Fibroblast of upper back skin (primary cell): ENCODE data around the gene MAGEB17.
"Not testable (repeated sequence)": the region's sequence is repeated elsewhere in the genome, so short reads cannot be mapped to it uniquely, and the experiment has no call there.

Source experiments
- DNase-seq: peaks from one replicate; pipeline ENCODE4 v3.0.0-alpha.2; 2013

The MAGEB17 gene

GRCh38 chrX:16156692-16157331, 10.5 kb upstream of the MAGEB17 start:
- DNase-seq = no peak

DNA sequence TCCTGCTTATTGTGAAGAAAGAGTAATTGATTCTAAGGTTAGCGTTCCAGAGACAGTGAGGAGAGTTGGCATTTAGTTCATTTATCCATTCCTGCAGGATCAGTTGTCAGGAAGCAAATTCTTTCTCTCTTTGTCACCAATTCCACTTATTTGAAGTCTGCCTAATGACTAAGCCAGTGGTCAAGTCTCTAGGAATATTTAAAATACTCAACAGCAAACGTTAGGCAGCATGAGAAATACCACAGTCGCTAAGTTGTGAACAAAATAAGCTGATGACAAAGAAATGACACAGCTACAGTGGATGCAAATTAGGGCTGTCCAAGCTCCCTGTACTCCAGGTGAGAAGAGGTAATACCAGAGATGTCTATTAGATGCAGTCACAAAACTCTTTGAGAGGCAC, 6.6 kb upstream of the MAGEB17 start:
- peak; percentile 92 for DNase-seq

DNA sequence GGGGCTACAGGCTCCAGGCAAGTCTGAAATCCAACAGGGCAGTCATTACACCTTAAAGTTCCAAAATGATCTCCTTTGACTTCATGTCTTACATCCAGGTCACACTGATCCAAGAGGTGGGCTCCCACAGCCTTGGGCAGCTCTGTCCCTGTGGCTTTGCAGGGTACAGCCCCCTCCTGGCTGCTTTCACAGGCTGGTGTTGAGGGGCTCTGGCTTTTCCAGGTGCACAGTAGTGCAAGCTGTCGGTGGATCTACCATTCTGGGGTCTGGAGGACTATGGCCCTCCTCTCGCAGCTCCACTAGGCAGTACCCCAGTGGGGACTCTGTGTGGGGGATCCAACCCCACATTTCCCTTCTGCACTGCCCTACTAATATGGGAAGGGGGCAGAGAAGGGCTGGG, 6.1 kb upstream of the MAGEB17 start:
- DNase-seq = not testable (repeated sequence)

DNA sequence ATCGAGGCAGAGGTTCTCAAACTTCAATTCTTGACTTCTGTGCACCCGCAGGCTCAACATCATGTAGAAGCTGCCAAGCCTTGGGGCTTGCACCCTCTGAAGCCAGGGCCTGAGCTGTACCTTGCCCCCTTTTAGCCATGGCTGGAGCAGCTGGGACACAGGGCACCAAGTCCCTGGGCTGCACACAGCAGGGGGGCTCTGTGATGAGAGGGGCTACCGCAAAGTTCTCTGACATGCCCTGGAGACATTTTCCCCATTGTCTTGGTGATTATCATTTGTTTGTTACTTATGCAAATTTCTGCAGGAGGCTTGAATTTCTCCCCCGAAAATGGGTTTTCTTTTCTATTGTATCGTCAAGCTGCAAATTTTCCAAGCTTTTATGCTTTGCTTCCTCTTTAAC, 4.9 kb upstream of the MAGEB17 start:
- DNase-seq = no peak

- DNase-seq = no peak
These were observed 2.5 kb upstream of the MAGEB17 start for GRCh38 chrX:16164748-16165147.

- DNase-seq = no peak
These were observed 3.8 kb downstream of the MAGEB17 start for GRCh38 chrX:16171039-16171438.

GRCh38 chrX:16171944-16172343, 4.7 kb downstream of the MAGEB17 start:
- DNase-seq = no peak

DNA sequence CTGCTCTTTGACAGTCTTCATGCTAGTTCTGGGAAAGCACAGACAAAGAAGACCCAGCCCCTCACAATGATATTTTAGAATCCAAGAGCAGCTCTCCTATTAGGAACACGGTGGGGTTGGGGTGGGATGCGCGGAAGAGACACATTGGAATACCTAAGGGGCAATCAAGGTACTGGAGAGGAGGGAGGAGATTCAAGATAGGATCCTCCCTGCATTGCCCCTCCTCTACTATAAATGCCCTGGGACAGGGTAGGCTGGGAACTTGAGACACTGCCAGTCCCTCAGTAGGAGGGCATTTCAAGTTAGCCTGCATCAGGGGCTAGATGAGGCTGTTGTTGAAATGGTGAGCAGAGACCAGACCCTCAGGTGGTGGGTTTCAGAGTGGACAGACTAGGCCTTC, 5.1 kb downstream of the MAGEB17 start:
- DNase-seq = no peak

DNA sequence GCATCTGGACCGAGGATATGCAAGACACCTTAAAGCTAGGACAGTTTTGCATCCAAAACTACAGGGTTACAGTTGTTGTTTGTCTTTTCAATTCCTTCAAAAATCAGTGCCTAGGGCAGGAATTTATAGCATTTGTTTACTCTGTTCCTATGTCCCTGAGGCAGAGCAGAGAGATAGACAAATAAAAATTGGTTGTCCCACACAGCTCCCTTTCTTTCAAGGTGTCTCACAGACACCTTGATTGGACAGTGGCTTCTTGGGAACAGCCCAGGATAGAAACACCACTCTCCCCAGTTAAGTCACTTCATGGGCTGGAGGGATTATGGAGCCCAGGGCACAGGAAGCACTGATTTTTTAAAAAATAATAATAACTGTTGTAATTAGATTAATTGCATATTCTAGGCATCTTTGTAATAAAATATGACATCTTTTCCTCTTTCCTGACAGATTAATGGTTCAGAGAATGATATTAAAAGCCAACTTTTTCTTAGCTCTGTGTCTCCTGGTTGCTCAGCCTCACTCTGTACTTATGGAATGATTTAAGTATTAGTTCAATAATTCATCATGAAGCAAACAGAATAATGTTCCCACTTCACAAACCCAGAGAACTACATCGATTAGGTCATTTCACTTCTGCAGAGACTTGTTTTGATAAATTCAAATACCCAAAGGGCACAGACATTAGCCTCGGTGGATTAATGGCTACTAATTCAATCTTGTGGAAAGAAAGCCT, 8.2 kb downstream of the MAGEB17 start:
- no peak for DNase-seq

DNA sequence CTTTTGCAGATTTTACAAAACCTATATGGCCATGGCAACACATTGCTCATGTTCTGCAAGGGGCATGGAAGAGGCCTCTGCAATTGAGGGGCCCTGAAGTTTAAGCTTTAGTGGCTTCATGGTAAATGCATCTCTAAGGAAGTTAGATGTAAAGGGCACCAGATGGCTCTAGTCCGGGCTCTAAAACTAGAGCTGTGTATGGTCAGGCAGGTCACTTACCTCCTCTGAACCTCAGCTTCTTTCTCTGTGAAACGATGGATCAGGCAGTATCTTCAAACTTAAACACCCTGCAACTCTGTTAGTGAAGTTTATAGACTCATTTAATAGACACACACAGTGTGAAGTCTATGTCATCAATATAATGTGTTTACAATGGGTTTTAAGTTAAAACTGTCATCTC, 10.0 kb downstream of the MAGEB17 start:
- DNase-seq = no peak

GRCh38 chrX:16183843-16184242, 16.6 kb downstream of the MAGEB17 start:
- not testable (repeated sequence) for DNase-seq

GRCh38 chrX:16185725-16186136, 18.4 kb downstream of the MAGEB17 start:
- peak; percentile 86 for DNase-seq

GRCh38 chrX:16186380-16187007, 19.2 kb downstream of the MAGEB17 start:
- DNase-seq = no peak

GRCh38 chrX:16187024-16187760, 19.9 kb downstream of the MAGEB17 start:
- DNase-seq = no peak

DNA sequence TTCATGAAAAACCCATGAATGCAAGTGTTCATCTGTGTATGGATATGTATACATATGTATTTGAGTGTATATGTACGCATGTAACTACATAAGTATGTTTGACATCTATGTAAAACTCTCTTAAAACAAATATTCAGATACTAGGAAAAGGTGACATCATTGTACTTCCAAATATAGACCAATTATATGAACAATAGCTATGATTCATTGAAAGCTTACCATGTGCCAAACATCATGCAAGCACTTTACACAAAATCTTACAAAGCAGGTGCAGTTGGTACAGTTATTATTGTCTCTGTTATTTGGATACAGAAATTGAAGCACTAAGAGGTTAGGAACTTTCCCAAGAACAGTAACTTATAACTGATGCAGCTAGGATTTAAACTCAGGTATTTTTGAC, 21.4 kb downstream of the MAGEB17 start:
- DNase-seq = no peak

GRCh38 chrX:16191605-16192004, 24.3 kb downstream of the MAGEB17 start:
- no peak for DNase-seq

DNA sequence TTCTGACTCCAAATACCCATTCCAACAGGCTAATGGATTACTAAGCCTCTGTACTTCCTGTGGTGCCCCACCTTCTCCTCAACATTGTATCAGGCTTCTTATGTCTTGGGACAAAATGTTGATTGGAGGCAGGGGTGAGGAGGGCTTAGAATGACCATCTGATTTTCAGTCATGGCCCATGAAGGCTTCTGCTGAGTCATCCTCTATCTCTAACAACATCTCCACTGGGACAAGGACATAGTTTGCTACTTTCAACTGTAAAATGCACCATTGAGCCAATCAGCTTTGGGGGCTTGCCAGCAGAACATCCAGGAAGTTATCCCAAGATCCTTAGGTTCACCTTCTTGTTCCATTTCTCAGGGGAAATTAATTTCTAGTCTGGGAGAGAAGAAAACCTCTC, 29.5 kb downstream of the MAGEB17 start:
- DNase-seq = no peak

GRCh38 chrX:16199343-16199742, 32.1 kb downstream of the MAGEB17 start:
- DNase-seq = no peak

DNA sequence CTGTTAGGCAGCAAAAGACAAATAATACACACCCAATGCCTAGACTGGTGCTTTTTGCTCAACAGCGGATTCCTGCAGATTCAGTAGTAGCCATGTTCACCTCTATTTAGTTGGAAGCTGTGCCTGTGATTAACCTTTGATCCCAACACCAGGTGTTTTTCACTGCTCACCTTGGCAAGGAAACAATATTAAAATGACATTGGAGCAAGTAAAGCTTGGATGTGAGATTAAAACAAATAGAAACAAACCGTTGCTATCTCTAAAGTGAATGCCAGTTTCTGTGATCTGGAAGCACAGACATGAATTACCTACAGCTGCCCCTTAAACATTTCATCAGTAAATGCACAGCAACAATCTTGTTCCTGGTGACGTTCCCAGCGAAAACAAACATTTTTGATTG, 35.7 kb downstream of the MAGEB17 start:
- DNase-seq = no peak

DNA sequence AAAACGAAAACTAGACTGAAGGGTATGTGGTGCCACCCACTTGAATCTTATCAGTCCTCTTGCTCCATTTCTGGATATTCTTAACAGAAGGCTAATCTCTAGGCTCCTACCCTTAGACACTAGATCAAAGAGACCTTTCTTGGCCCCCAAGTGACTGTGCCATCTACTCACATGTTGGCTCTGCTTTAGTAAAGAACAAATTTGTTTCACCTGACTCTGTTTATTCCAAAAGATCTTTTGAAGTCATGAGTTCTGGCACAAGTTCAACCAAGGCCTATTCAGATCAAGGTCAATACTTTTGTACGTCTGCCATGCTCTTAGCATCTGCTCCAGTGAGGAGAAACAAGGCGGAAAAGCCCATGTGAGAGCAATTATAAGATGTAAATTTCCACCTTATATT, 37.3 kb downstream of the MAGEB17 start:
- no peak for DNase-seq

- no peak for DNase-seq
These were observed 38.6 kb downstream of the MAGEB17 start for GRCh38 chrX:16205840-16206239.

DNA sequence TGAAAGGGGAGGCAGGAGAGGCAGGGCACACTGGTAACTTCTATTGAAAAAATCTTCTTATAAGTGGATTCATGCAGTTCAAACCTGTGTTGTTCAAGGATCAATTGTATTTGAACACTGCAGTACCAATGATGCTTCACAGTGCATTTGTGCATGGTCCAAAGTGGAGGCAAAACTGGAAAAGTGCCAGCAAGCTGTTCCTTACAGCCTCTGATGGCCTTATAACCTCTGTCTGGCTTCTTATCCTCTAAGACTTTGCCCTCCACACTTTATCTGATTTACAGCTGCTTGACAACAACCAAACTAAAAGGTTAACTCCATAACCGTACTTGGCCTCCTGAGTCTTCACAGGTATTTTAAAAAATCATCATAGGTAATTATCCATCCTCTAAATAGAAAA, 40.4 kb downstream of the MAGEB17 start:
- no peak for DNase-seq

- no peak for DNase-seq
These were observed 41.3 kb downstream of the MAGEB17 start for GRCh38 chrX:16208601-16209000.

DNA sequence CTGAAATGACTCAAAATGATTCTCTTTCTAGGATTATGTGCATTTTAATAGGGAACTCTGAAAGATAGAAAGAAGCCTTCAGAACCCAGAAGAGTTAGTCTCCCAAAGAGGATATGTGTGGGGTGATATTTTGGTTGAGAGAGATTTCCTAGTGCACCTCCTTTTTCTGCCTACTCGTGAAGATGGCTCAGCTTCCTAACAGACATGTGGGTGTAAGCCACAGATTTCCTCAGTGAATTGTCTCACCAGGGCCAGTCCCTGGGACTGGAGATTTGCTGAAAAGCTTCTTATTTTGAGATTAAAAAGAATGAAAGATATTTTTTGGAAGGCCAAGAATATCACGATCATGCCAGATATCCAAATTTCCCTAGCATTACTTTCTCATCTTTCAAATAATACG, 42.8 kb downstream of the MAGEB17 start:
- no peak for DNase-seq
